HG03045 (cell line): ENCODE results near the gene TANC2.

ENCODE experiments used
- ATAC-seq: cut with Tn5 transposase; IDR thresholded peaks from one replicate; pipeline ENCODE4 v1.9.1; 2021; ENCODE audit warnings: mild to moderate bottlenecking, moderate library complexity; ENCODE audit not compliant: unreplicated experiment

The TANC2 gene

GRCh38 chr17:62965686-62966425 is at the start of gene TANC2:
TSS of gene TANC2 (plus strand) at chr17:62966235. CDS start at chr17:63009560, 43,325 bp downstream.
- ATAC-seq: no peak

- no peak for ATAC-seq
Observed at GRCh38 chr17:62916684-62917571, 49.1 kb upstream of the TANC2 start.

GRCh38 chr17:62919388-62919787 is 46.6 kb upstream of the TANC2 start:
- ATAC-seq: no peak

GRCh38 chr17:62920300-62920699 is 45.7 kb upstream of the TANC2 start:
- no peak for ATAC-seq

GRCh38 chr17:62921817-62922216 is 44.2 kb upstream of the TANC2 start:
- ATAC-seq: no peak

- no peak for ATAC-seq
Observed at GRCh38 chr17:62923258-62924150, 42.5 kb upstream of the TANC2 start.

- ATAC-seq: no peak
Observed at GRCh38 chr17:62925267-62925836, 40.7 kb upstream of the TANC2 start.

- ATAC-seq: no peak
Observed at GRCh38 chr17:62927083-62927482, 39.0 kb upstream of the TANC2 start.

GRCh38 chr17:62929320-62929719 is 36.7 kb upstream of the TANC2 start:
- ATAC-seq: no peak

GRCh38 chr17:62931101-62931500 is 34.9 kb upstream of the TANC2 start:
- no peak for ATAC-seq

- no peak for ATAC-seq
Observed at GRCh38 chr17:62933501-62934385, 32.3 kb upstream of the TANC2 start.

GRCh38 chr17:62935098-62935497 is 30.9 kb upstream of the TANC2 start:
- ATAC-seq: no peak

GRCh38 chr17:62935523-62935922 is 30.5 kb upstream of the TANC2 start:
- ATAC-seq: no peak

GRCh38 chr17:62937606-62938005 is 28.4 kb upstream of the TANC2 start:
- ATAC-seq: no peak

- no peak for ATAC-seq
Observed at GRCh38 chr17:62941358-62941991, 24.6 kb upstream of the TANC2 start.

- no peak for ATAC-seq
Observed at GRCh38 chr17:62948370-62948769, 17.7 kb upstream of the TANC2 start.

- no peak for ATAC-seq
Observed at GRCh38 chr17:62949036-62949435, 17.0 kb upstream of the TANC2 start.

- no peak for ATAC-seq
Observed at GRCh38 chr17:62950067-62950466, 16.0 kb upstream of the TANC2 start.

- no peak for ATAC-seq
Observed at GRCh38 chr17:62955841-62956352, 10.1 kb upstream of the TANC2 start.
